ENCODE measurements around the gene PADI4.

DNA sequence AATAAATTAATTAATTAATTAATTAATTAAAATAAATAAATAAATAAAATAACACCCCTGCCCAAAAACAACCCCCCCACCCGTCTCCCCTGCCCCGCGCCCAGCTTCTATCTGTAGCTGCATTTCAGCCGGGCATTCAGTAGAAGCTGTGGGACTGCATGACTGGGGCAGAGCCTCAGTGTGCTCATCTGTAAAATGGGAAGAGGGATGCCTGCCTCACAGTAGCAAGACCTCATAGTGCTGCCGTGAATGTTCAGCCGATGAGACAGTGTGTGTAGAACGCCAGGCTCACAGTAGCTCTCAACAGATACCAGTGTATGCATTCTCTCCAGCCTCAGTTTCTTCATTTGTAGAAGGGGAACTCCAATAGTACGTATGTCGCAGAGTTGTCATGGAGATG lies 8.7 kb downstream of the PADI4 start:
- TF ChIP-seq CTCF (IDR thresholded peaks at IDR 0.05) (no peak), POLR2AphosphoS5 (IDR thresholded peaks at IDR 0.05; ENCODE audit: low read depth, low read length) (no peak), SIN3A (IDR thresholded peaks at IDR 0.05; ENCODE audit: borderline replicate concordance, insufficient read depth, low read depth, low read length) (no peak), TCF7L2 (IDR thresholded peaks at IDR 0.05; ENCODE audit: low read depth, low read length) (no peak)
- TF ChIP-seq, protein P1, sequence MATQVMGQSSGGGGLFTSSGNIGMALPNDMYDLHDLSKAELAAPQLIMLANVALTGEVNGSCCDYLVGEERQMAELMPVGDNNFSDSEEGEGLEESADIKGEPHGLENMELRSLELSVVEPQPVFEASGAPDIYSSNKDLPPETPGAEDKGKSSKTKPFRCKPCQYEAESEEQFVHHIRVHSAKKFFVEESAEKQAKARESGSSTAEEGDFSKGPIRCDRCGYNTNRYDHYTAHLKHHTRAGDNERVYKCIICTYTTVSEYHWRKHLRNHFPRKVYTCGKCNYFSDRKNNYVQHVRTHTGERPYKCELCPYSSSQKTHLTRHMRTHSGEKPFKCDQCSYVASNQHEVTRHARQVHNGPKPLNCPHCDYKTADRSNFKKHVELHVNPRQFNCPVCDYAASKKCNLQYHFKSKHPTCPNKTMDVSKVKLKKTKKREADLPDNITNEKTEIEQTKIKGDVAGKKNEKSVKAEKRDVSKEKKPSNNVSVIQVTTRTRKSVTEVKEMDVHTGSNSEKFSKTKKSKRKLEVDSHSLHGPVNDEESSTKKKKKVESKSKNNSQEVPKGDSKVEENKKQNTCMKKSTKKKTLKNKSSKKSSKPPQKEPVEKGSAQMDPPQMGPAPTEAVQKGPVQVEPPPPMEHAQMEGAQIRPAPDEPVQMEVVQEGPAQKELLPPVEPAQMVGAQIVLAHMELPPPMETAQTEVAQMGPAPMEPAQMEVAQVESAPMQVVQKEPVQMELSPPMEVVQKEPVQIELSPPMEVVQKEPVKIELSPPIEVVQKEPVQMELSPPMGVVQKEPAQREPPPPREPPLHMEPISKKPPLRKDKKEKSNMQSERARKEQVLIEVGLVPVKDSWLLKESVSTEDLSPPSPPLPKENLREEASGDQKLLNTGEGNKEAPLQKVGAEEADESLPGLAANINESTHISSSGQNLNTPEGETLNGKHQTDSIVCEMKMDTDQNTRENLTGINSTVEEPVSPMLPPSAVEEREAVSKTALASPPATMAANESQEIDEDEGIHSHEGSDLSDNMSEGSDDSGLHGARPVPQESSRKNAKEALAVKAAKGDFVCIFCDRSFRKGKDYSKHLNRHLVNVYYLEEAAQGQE (IDR thresholded peaks at IDR 0.05; ENCODE audit: insufficient read depth in 1 of 2, low read depth in 2 of 2, low read length in 1 of 2) = no peak

All from Panc1 (cell line).